ENCODE results near the gene ABHD8.
A peak's percentile ranks its signal among the peaks of the same experiment; 100 is the strongest.

The ABHD8 gene

DNA sequence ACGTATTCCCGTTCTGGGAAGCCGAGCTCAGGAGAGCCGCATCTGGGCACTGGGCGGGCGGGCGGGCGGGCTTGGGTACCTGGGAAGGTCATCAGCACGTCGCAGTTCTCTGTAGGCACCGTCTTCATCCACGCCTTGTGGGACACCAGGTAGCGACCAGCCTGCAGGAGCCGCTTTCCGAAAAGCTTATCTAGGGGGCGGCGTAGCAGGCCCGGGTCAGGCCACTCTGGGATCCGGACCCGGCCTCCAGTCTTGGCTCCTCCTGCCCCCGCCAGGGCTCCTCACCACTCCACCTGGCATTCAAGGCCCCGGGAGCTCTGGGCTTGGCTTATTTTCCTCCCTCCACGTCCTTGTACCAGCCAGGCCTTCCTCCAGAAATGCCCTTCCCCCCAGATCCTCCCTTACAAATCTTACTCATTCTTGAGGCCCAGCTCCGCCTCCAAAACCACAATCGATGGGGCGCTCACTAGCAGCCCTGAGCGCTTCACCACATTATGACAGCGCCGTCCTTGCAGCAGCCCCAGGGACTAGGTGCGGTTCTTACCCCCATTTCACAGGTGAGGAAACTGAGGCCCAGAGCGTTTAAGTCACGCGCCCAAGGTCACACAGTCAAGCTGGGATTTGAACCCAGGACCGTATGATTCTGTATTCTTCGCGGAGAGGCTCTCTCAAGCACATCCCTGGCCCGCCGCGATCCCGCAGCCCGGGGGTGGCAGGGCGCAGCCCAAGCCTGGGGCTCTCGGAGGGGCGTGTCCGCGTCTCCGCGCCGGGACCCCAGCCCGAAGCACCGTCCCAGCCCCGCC lies 30.6 kb upstream of the ABHD8 start:
- H3K9ac ChIP-seq, result peak overlapping the region; percentile 87
- peaks cover 23% of the 10 kb centered on the region for H3K36me3 ChIP-seq
- H3K27me3 ChIP-seq, result peaks cover 21% of the 10 kb centered on the region
- peak overlapping the region; percentile 86 for H3K27ac ChIP-seq
- H3K9me3 ChIP-seq, result peaks cover 4% of the 10 kb centered on the region; the same call in 1 of the 2 replicates
- H3K4me3 ChIP-seq, result peak overlapping the region; percentile 91
- H3K4me2 ChIP-seq, result peak overlapping the region; percentile 94
- peaks cover 62% of the 10 kb centered on the region for H3K4me1 ChIP-seq
- TF ChIP-seq Cebpa-rat (IDR thresholded peaks at IDR 0.05), result no peak
- peaks cover 10% of the 10 kb centered on the region; the same call in 1 of the 2 replicates for H4K20me1 ChIP-seq

DNA sequence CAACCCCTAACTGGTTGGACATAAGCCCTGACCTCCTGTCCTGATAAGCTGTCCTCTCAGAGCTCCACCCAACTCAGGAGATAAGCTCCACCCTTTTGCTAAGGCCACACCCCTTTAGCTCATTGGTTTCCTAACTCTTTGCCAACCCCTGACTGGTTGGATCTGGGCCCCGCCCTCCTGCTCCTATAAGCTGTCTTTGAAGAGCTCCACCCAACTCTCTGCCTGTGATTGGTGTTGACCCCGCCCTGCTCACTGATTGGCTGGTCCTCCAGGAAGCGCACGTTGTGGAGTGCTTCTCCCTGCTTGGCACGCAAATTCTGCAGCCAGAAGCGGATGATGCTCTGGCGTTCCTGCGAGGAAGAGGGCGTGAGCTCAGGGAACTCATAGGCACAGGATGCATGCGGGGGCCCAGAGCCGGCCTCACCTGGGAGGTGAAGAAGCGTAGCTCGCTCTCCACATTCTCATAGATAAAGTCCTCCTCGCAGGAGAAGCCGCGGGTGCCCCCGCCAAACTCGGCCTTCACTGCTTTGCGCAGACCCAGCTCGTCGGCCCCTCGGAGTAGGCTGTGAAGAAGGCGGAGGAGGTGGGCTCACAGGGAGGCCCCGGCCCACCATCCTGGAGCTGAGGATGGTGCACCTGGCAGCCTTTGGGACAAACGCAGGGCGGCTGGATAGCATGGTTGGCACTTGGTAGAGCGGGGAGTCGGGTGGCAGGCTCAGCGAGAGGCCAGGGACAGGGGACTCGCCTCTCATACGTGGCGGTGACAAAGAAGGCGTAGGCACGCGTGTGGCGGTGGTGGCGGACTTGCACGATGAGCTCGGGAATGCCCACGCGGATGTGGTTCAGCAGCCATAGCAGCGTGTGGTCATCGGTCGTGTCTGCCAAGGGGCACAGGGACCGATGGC lies 29.7 kb upstream of the ABHD8 start:
- Histone ChIP-seq H3K9me3 (peaks cover 4% of the 10 kb centered on the region; the same call in 1 of the 2 replicates), H3K27me3 (peaks cover 23% of the 10 kb centered on the region), H3K27ac (no peak overlapping the region), H3K4me3 (no peak overlapping the region), H3K9ac (no peak overlapping the region), H4K20me1 (peaks cover 10% of the 10 kb centered on the region; the same call in 1 of the 2 replicates), H3K36me3 (peaks cover 20% of the 10 kb centered on the region), H3K4me2 (peak overlapping the region; percentile 28), H3K4me1 (peaks cover 60% of the 10 kb centered on the region)
- TF ChIP-seq Cebpa-rat (IDR thresholded peaks at IDR 0.05), result no peak

DNA sequence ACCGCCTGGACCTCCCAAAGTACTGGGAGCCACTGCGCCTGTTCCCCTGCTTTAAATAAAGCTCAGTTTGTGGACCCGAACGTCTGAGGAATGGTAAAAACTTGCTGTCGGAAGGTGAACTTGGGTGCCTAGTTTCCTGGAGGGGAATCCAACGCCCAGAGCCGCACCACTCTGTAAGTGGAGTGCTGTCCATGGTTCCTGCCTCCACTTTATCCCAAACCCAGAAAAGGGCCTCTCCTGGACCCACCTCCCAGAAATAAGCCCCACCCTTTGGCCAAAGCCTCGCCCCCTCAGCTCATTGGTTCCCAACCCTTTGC lies 29.1 kb upstream of the ABHD8 start:
- H3K36me3 ChIP-seq, result peaks cover 23% of the 10 kb centered on the region
- H4K20me1 ChIP-seq, result peaks cover 14% of the 10 kb centered on the region
- peaks cover 23% of the 10 kb centered on the region for H3K27me3 ChIP-seq
- H3K9me3 ChIP-seq, result peaks cover 4% of the 10 kb centered on the region; the same call in 1 of the 2 replicates
- no peak for TF ChIP-seq Cebpa-rat (IDR thresholded peaks at IDR 0.05)
- no peak overlapping the region for H3K4me3 ChIP-seq
- 0 out of 2 replicates have a peak overlapping the region, but pooled peaks have one; percentile 28 for H3K4me2 ChIP-seq
- H3K27ac ChIP-seq, result no peak overlapping the region
- peaks cover 63% of the 10 kb centered on the region for H3K4me1 ChIP-seq
- H3K9ac ChIP-seq, result no peak overlapping the region

DNA sequence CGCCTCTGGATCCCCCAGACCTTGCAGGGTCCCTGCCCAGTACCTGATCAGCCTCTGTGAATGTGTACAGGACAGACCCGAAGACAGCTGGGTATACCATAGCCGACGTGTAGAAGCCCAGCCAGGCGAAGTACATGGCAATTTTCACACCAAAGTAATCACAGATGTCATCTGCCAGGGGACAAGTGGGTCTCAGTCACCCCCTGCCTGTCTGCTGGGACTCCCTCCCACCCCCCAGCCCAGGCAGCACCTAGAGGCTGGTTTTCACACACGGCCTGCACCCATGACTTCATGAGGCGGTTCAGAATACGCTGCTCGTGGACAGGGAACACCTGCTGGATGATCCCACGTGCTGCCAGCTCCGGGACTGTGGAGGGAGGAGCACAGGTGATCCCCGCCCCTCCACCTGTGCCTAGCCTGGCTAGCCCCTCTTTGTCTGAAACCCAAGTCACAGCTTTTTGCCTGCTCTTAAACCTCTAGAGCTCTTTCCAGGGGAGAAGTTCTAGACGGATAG lies 27.9 kb upstream of the ABHD8 start:
- H3K9me3 ChIP-seq, result peaks cover 4% of the 10 kb centered on the region; the same call in 1 of the 2 replicates
- peaks cover 23% of the 10 kb centered on the region for H3K27me3 ChIP-seq
- no peak overlapping the region for H3K27ac ChIP-seq
- H3K4me3 ChIP-seq, result no peak overlapping the region
- H3K4me2 ChIP-seq, result no peak overlapping the region; the same call in 1 of the 2 replicates
- no peak for TF ChIP-seq Cebpa-rat (IDR thresholded peaks at IDR 0.05)
- H3K4me1 ChIP-seq, result peaks cover 63% of the 10 kb centered on the region
- no peak overlapping the region for H3K9ac ChIP-seq
- peaks cover 26% of the 10 kb centered on the region for H3K36me3 ChIP-seq
- H4K20me1 ChIP-seq, result peaks cover 15% of the 10 kb centered on the region

DNA sequence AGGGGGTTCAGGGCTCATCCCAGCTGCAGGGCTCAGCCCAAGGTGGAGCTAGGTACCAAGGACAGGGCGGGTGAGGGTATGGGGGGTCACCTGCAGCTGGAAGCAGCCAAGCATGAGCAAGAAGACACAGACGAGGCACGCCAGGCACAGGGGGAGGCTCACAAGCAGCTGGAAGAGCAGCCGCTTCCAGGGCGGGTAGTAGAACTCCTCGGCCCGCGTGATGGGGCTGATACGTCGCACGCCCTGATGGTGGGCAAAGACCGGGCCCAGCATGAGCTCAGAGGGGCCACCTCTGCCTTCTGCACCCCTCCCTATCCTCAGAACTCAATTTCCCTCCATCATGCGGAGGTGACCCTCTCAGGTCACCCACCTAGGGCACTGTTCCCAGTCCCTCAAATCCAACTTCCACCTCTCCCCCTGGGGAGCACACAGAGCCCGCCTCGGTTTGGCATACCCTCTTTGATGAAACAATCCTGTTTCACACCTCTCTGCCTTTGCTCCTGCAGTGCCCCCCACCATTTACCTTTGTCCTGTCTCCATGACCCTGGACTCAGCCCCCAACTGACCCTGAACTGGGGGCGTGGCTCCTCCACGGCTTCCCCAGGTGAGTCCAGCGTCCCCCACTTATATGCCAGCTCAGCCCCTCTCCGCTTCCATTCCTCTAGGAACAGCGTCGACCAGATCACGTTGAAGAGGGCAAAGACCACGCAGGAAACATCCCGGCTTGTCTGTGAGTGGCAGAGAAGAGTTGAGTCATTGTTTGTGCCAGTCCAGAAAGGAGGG lies 27.2 kb upstream of the ABHD8 start:
- H3K9me3 ChIP-seq, result peaks cover 4% of the 10 kb centered on the region; the same call in 1 of the 2 replicates
- H3K4me3 ChIP-seq, result no peak overlapping the region
- peak overlapping the region; percentile 95 for H3K4me2 ChIP-seq
- peaks cover 56% of the 10 kb centered on the region for H3K4me1 ChIP-seq
- no peak overlapping the region for H3K9ac ChIP-seq
- peaks cover 26% of the 10 kb centered on the region for H3K36me3 ChIP-seq
- H3K27me3 ChIP-seq, result peaks cover 23% of the 10 kb centered on the region
- TF ChIP-seq Cebpa-rat (IDR thresholded peaks at IDR 0.05), result no peak
- peaks cover 15% of the 10 kb centered on the region for H4K20me1 ChIP-seq
- no peak overlapping the region for H3K27ac ChIP-seq

DNA sequence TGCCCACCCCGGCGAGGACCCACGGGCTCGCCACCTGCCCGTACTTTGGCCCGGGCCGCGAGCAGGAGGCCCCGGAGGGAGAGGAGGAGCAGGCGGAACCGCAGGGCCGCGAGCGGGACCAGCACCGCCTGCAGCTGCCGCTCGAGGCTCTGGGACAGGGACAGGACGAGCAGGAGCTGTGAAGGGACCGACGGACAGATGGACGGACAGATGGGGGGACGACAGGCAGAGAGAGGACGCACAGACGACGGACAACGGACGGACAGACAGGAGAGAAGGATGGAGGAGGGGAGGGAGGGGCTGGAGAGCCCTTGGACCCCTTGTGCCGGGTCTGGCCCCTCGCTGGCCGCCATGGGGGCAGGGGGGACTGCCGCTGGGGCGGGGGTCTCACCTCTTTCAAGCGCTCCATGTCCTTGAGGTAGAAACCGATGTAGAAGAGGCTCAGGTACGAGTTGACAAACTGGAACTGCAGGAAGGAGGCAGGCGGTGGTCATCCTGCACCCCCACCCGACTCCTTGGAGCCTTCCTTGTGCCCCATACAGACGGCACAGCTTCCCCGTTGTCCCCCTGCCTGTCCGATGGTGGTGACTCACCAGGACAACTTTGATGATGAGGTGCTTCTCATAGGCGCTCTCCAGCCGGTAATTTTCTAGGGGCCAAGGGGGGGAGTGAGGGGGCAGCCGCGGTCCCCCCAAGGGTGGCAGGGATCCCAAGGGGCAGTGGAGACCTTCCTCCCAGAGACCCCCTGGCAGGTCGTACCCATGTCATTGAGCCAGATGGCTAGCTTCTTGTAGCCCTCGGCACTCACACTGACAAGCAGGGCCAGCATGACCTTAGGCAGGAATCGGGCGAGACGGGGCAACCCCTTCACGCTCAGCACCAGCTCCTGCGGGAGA lies 26.4 kb upstream of the ABHD8 start:
- Histone ChIP-seq H3K27me3 (peaks cover 23% of the 10 kb centered on the region), H3K36me3 (peaks cover 32% of the 10 kb centered on the region), H3K4me2 (peak overlapping the region; percentile 95), H3K9ac (peak overlapping the region; percentile 70; the same call in 1 of the 2 replicates), H3K4me3 (peak overlapping the region; percentile 60), H3K27ac (peak overlapping the region; percentile 46; the same call in 1 of the 2 replicates), H3K9me3 (peaks cover 4% of the 10 kb centered on the region; the same call in 1 of the 2 replicates), H3K4me1 (peaks cover 50% of the 10 kb centered on the region), H4K20me1 (peaks cover 22% of the 10 kb centered on the region)
- TF ChIP-seq Cebpa-rat (IDR thresholded peaks at IDR 0.05), result no peak

DNA sequence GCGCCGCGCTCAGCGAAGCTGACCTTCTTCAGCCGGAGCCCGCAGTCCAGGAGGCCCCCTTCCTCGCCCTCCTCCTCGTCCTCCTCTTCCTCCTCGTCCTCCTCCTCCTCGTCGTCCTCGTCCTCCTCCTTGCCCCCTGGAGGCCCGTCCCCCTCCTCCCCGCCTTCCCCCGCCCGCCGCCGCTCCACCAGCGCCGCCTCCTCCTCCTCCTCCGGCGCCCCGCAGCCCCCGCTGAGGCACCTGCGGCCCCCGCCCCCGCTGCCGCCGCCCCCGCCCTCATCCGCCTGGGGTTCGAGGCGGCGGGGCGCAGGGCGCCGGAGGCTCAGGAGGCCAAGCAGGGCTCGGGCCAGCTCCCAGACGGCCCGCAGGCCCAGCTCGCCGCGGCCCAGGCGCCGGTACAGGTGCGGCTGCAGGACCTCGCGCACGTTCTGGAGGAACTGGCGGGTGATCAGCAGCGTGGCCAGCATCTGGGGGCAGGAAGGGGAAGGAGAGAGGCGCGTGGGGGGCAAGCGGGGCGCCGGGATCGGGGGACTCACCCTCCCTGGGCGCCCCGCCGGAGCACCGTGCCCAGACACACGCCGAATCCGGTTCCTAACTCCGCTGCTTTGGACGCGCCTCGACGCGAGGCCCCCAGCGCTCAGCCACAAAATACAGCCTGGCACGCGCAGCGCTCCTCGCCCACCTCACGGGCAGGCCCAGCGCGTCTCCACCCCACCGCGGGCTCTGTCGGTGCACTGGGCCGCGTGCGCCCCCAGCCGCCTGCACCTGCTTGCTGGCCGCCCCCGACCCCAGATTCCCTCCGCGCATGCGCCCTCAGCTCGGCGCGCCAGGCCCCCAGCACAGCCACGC lies 25.5 kb upstream of the ABHD8 start:
- H3K4me1 ChIP-seq, result peaks cover 54% of the 10 kb centered on the region
- peak overlapping the region; percentile 95 for H3K4me2 ChIP-seq
- TF ChIP-seq Cebpa-rat (IDR thresholded peaks at IDR 0.05), result no peak

More for the DNA sequence above, 25.5 kb upstream of the ABHD8 start:
- Histone ChIP-seq H3K9me3 (peaks cover 4% of the 10 kb centered on the region; the same call in 1 of the 2 replicates), H3K4me3 (peak overlapping the region; percentile 61), H3K27me3 (peaks cover 23% of the 10 kb centered on the region), H4K20me1 (peaks cover 25% of the 10 kb centered on the region), H3K27ac (peak overlapping the region; percentile 55), H3K36me3 (peaks cover 36% of the 10 kb centered on the region), H3K9ac (peak overlapping the region; percentile 70)
